H9 (cell line): Measurements from ENCODE around the gene THSD1. TPM values are rescaled to one million over a fixed set of nuclear protein-coding genes. Genes with fewer than 3 reads are reported as not detected.
"Not testable (repeated sequence)": the region's sequence is repeated elsewhere in the genome, so short reads cannot be mapped to it uniquely, and the experiment has no call there.

Experiments used
- DNase-seq: peaks from one replicate; pipeline ENCODE4 v3.0.0-alpha.2; 2017
- H2AFZ ChIP-seq: one replicate; pipeline ENCODE4 v1.6.1; 2013; ENCODE audit warnings: mild to moderate bottlenecking, low read length, control low read depth, moderate library complexity
- H2AK5ac ChIP-seq: 2 replicates; pipeline ENCODE4 v1.6.1; 2013; ENCODE audit warnings: low read length, control low read depth, mixed read lengths; ENCODE audit not compliant: insufficient read length
- H2BK120ac ChIP-seq: one replicate; pipeline ENCODE4 v1.6.1; 2013; ENCODE audit warnings: low read depth, mild to moderate bottlenecking, low read length, control low read depth, inconsistent platforms; ENCODE audit not compliant: poor library complexity, severe bottlenecking
- H2BK12ac ChIP-seq: 2 replicates; pipeline ENCODE4 v1.6.1; 2013; ENCODE audit warnings: low read length, control low read depth, mixed read lengths, low read depth; ENCODE audit not compliant: insufficient read length
- H2BK15ac ChIP-seq: 2 replicates; pipeline ENCODE4 v1.6.1; 2013; ENCODE audit warnings: low read depth, low read length, control low read depth
- H2BK20ac ChIP-seq: one replicate; pipeline ENCODE4 v1.6.1; 2013; ENCODE audit warnings: low read depth, mild to moderate bottlenecking, low read length, control low read depth, inconsistent platforms; ENCODE audit not compliant: poor library complexity, severe bottlenecking
- H2BK5ac ChIP-seq: 2 replicates; pipeline ENCODE4 v1.6.1; 2013; ENCODE audit warnings: low read length, control low read depth, mixed read lengths; ENCODE audit not compliant: insufficient read length
- H3K14ac ChIP-seq: 2 replicates; pipeline ENCODE4 v1.6.1; 2013; ENCODE audit warnings: low read length, control low read depth; ENCODE audit not compliant: insufficient read depth
- H3K18ac ChIP-seq: 2 replicates; pipeline ENCODE4 v1.6.1; 2013; ENCODE audit warnings: low read depth, mild to moderate bottlenecking, mixed read lengths, low read length, control low read depth; ENCODE audit not compliant: insufficient read length
- H3K23ac ChIP-seq: 2 replicates; pipeline ENCODE4 v1.6.1; 2013; ENCODE audit warnings: low read length, control low read depth, mixed read lengths, low read depth; ENCODE audit not compliant: insufficient read length
- H3K23me2 ChIP-seq: 2 replicates; pipeline ENCODE4 v1.6.1; 2013; ENCODE audit warnings: low read depth, mild to moderate bottlenecking, mixed read lengths, low read length, control low read depth; ENCODE audit not compliant: insufficient read length, poor library complexity, severe bottlenecking
- H3K27ac ChIP-seq: 2 replicates; pipeline ENCODE4 v1.5.1; 2013; ENCODE audit warnings: low read length, control low read depth, mixed read lengths, low read depth; ENCODE audit not compliant: insufficient read length
- H3K27me3 ChIP-seq: 2 replicates; pipeline ENCODE4 v1.6.1; 2013; ENCODE audit warnings: low read length, control low read depth, inconsistent platforms; ENCODE audit not compliant: insufficient read depth
- H3K4ac ChIP-seq: 2 replicates; pipeline ENCODE4 v1.6.1; 2013; ENCODE audit warnings: low read depth, mild to moderate bottlenecking, control low read depth, inconsistent platforms, low read length, moderate library complexity
- H3K4me1 ChIP-seq: 2 replicates; pipeline ENCODE4 v1.6.1; 2013; ENCODE audit warnings: low read length, control low read depth, inconsistent platforms; ENCODE audit not compliant: insufficient read depth
- H3K4me2 ChIP-seq: 2 replicates; pipeline ENCODE4 v1.6.1; 2013; ENCODE audit warnings: low read length, control low read depth, mixed read lengths; ENCODE audit not compliant: insufficient read length, insufficient read depth
- H3K56ac ChIP-seq: 2 replicates; pipeline ENCODE4 v1.6.1; 2013; ENCODE audit warnings: low read depth, mild to moderate bottlenecking, mixed read lengths, low read length, control low read depth; ENCODE audit not compliant: insufficient read length
- H3K79me1 ChIP-seq: 2 replicates; pipeline ENCODE4 v1.6.1; 2013; ENCODE audit warnings: low read depth, mild to moderate bottlenecking, moderate library complexity, low read length, control low read depth, inconsistent platforms; ENCODE audit not compliant: insufficient read depth, poor library complexity, severe bottlenecking
- H3K79me2 ChIP-seq: 2 replicates; pipeline ENCODE4 v1.6.1; 2013; ENCODE audit warnings: low read length, control low read depth, inconsistent platforms; ENCODE audit not compliant: insufficient read depth
- H3K9ac ChIP-seq: 2 replicates; pipeline ENCODE4 v1.6.1; 2013; ENCODE audit warnings: low read length, control low read depth, mixed read lengths; ENCODE audit not compliant: insufficient read length; ENCODE audit errors: extremely low read depth
- H3K9me3 ChIP-seq: one replicate; pipeline ENCODE4 v1.6.1; 2013; ENCODE audit warnings: low read depth, low read length, inconsistent platforms; ENCODE audit not compliant: control insufficient read depth
- H3T11ph ChIP-seq: one replicate; pipeline ENCODE4 v1.6.1; 2013; ENCODE audit warnings: mild to moderate bottlenecking, low read length, control low read depth, inconsistent platforms
- H4K20me1 ChIP-seq: one replicate; pipeline ENCODE4 v1.6.1; 2013; ENCODE audit not compliant: control insufficient read depth, insufficient read length, insufficient read depth
- H4K5ac ChIP-seq: 2 replicates; pipeline ENCODE4 v1.6.1; 2013; ENCODE audit warnings: low read depth, mild to moderate bottlenecking, mixed read lengths, low read length, control low read depth; ENCODE audit not compliant: insufficient read length
- H4K8ac ChIP-seq: replicated peaks from 2 replicates; pipeline ENCODE4 v1.6.1; 2013; ENCODE audit warnings: low read length, control low read depth, mixed read lengths, low read depth; ENCODE audit not compliant: insufficient read length
- H4K91ac ChIP-seq: 2 replicates; pipeline ENCODE4 v1.6.1; 2013; ENCODE audit warnings: low read depth, mild to moderate bottlenecking, moderate library complexity, mixed read lengths, low read length, control low read depth; ENCODE audit not compliant: insufficient read length
- H3K27ac Mint-ChIP-seq, 3 experiments: 2 replicates in 2 of 3; 3 replicates in 1 of 3; pipeline ENCODE4 v1.8.0; 2020 to 2021; ENCODE audit warnings: mixed read lengths in 3 of 3, mild to moderate bottlenecking in 1 of 3, moderate library complexity in 1 of 3
- H3K27me3 Mint-ChIP-seq: 2 replicates; pipeline ENCODE4 v1.8.0; 2021; ENCODE audit warnings: low read depth, mild to moderate bottlenecking, moderate library complexity, mixed read lengths
- H3K36me3 Mint-ChIP-seq, 3 experiments: 2 replicates in 2 of 3; 3 replicates in 1 of 3; pipeline ENCODE4 v1.8.0; 2020 to 2021; ENCODE audit warnings: low read depth in 3 of 3, mixed read lengths in 3 of 3; ENCODE audit not compliant: insufficient read depth in 1 of 3
- H3K4me1 Mint-ChIP-seq, 2 experiments: 2 replicates each; pipeline ENCODE4 v1.8.0; 2020; ENCODE audit warnings: mixed read lengths in 2 of 2
- H3K4me3 Mint-ChIP-seq, 2 experiments: 2 replicates in 1 of 2; 3 replicates in 1 of 2; pipeline ENCODE4 v1.8.0; 2020 to 2021; ENCODE audit warnings: mild to moderate bottlenecking in 2 of 2, mixed read lengths in 2 of 2, moderate library complexity in 1 of 2
- H3K9me3 Mint-ChIP-seq, 2 experiments: 2 replicates in 1 of 2; 3 replicates in 1 of 2; pipeline ENCODE4 v1.8.0; 2020; ENCODE audit warnings: mild to moderate bottlenecking in 2 of 2, mixed read lengths in 2 of 2, moderate library complexity in 1 of 2
- WGBS: extraction: QIAGEN DNeasy Blood & Tissue Kit; methylation state at CpG from one replicate; pipeline ENCODE4 v1.1.7; 2013; ENCODE audit warnings: missing lambda C conversion rate, low lambda C conversion rate, mixed read lengths; ENCODE audit not compliant: insufficient read length; ENCODE audit errors: extremely low coverage; 5-methylcytosine and 5-hydroxymethylcytosine counted together
- total RNA-seq: library from RNA; stranded (reverse); gene quantifications from 2 replicates; pipeline ENCODE4 v1.2.1, GENCODE V29; 2021
- TF ChIP-seq, protein P1 (sequence below): fragments of 200-600 bp; sonication (generic); conservative IDR thresholded peaks from 3 replicates; pipeline ENCODE4 v1.8.0; 2021; ENCODE audit warnings: antibody characterized with exemption, mild to moderate bottlenecking

Gene THSD1
- total RNA-seq, 1 experiment from 2014 or later = 0.22 TPM

DNA sequence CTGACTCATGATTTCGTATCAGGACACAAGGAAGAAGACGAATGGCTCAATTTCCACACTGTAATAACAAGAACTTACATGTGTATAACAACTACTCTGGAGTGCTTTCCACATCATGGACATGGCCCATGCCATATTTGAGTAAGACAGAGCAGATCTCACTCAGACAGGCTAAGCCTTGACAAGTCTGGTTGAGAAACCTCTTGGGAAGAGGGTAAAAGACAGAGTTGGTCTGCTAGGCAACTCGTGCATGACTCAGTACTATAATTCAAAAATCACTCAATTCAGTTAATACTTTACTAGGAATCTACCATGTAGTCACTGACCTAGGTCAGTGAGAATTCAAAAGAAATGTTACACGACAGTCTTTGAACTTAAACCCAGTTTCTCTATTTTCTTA lies 5.7 kb upstream of the THSD1 start:
- no CpG with 5 or more reads among the region's 4 CpGs for WGBS
- Histone ChIP-seq H2BK15ac (no peak overlapping the region), H3K23me2 (no peaks in the 10 kb centered on the region), H2BK120ac (no peak overlapping the region), H3K9me3 (no peaks in the 10 kb centered on the region), H3K14ac (no peak overlapping the region), H3K79me1 (no peaks in the 10 kb centered on the region), H3K4me2 (no peak overlapping the region), H3K4me1 (no peaks in the 10 kb centered on the region), H2BK20ac (no peak overlapping the region), H3K9ac (no peak overlapping the region), H4K8ac (no peak overlapping the region), H3K56ac (no peak overlapping the region), H3K23ac (no peak overlapping the region), H4K91ac (no peak overlapping the region), H4K5ac (no peak overlapping the region), H3K18ac (no peak overlapping the region), H3K79me2 (no peaks in the 10 kb centered on the region), H3K27ac (no peak overlapping the region), H2BK12ac (no peak overlapping the region), H3T11ph (no peak overlapping the region), H2BK5ac (no peak overlapping the region), H2AK5ac (no peak overlapping the region), H4K20me1 (no peaks in the 10 kb centered on the region), H3K27me3 (no peaks in the 10 kb centered on the region; the same call in 1 of the 2 replicates), H3K4ac (no peak overlapping the region), H2AFZ (no peak overlapping the region)
- Mint-ChIP-seq H3K27me3 (peaks cover 10% of the 10 kb centered on the region), H3K36me3 (peaks cover 0 to 21% (median 15%) of the 10 kb centered on the region in 3 experiments; a peak in 5 of 7 replicates), H3K9me3 (no peaks in the 10 kb centered on the region), H3K4me1 (no peaks in the 10 kb centered on the region), H3K27ac (no peak overlapping the region), H3K4me3 (no peak overlapping the region)
- TF ChIP-seq, protein P1, sequence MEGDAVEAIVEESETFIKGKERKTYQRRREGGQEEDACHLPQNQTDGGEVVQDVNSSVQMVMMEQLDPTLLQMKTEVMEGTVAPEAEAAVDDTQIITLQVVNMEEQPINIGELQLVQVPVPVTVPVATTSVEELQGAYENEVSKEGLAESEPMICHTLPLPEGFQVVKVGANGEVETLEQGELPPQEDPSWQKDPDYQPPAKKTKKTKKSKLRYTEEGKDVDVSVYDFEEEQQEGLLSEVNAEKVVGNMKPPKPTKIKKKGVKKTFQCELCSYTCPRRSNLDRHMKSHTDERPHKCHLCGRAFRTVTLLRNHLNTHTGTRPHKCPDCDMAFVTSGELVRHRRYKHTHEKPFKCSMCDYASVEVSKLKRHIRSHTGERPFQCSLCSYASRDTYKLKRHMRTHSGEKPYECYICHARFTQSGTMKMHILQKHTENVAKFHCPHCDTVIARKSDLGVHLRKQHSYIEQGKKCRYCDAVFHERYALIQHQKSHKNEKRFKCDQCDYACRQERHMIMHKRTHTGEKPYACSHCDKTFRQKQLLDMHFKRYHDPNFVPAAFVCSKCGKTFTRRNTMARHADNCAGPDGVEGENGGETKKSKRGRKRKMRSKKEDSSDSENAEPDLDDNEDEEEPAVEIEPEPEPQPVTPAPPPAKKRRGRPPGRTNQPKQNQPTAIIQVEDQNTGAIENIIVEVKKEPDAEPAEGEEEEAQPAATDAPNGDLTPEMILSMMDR = no peak
- DNase-seq = no peak

DNA sequence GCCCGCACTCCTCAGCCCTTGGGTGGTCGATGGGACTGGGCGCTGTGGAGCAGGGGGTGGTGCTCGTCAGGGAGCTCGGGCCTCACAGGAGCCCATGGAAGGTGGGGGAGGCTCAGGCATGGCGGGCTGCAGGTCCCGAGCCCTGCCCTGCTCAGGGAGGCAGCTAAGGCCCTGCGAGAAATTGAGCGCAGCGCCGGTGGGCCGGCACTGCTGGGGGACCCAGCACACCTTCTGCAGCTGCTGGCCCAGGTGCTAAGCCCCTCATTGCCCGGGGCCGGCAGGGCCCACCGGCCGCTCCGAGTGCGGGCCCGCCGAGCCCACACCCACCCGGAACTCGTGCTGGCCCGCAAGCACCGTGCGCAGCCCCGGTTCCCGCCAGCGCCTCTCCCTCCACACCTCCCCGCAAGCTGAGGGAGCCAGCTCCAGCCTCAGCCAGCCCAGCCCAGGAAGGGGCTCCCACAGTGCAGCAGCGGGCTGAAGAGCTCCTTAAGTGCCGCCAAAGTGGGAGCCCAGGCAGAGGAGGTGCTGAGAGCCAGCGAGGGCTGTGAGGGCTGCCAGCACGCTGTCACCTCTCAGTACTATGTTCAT lies 2.2 kb upstream of the THSD1 start:
- peaks cover 40% of the 10 kb centered on the region for H3K27me3 Mint-ChIP-seq
- no CpG with 5 or more reads among the region's 33 CpGs for WGBS

More for the DNA sequence above, 2.2 kb upstream of the THSD1 start:
- H3K27ac ChIP-seq, H3K27me3 ChIP-seq, H2AFZ ChIP-seq, H2BK12ac ChIP-seq, H3K56ac ChIP-seq, H3K4me1 ChIP-seq, H3K36me3 Mint-ChIP-seq, H2BK5ac ChIP-seq, H3K4me2 ChIP-seq, H3K4me3 Mint-ChIP-seq, H3K9me3 Mint-ChIP-seq, H3K23ac ChIP-seq, H3K79me1 ChIP-seq, H4K91ac ChIP-seq, H3K9me3 ChIP-seq, H2AK5ac ChIP-seq, H3K23me2 ChIP-seq, H3K4me1 Mint-ChIP-seq, H3K18ac ChIP-seq, H4K5ac ChIP-seq, H3K79me2 ChIP-seq, H4K8ac ChIP-seq, H2BK120ac ChIP-seq, H3K4ac ChIP-seq, H2BK15ac ChIP-seq, H3T11ph ChIP-seq, H4K20me1 ChIP-seq, H3K9ac ChIP-seq, H3K14ac ChIP-seq, H2BK20ac ChIP-seq, H3K27ac Mint-ChIP-seq: not testable (repeated sequence)
- peak; percentile 44 for DNase-seq
